ENCODE measurements around the gene SWAP70.

GRCh38 chr11:9678576-9678975 lies 14.7 kb downstream of the SWAP70 start:
- TF ChIP-seq EZH2 (IDR thresholded peaks at IDR 0.05; ENCODE audit: borderline replicate concordance, low read length), result no peak
- TF ChIP-seq, protein P1, sequence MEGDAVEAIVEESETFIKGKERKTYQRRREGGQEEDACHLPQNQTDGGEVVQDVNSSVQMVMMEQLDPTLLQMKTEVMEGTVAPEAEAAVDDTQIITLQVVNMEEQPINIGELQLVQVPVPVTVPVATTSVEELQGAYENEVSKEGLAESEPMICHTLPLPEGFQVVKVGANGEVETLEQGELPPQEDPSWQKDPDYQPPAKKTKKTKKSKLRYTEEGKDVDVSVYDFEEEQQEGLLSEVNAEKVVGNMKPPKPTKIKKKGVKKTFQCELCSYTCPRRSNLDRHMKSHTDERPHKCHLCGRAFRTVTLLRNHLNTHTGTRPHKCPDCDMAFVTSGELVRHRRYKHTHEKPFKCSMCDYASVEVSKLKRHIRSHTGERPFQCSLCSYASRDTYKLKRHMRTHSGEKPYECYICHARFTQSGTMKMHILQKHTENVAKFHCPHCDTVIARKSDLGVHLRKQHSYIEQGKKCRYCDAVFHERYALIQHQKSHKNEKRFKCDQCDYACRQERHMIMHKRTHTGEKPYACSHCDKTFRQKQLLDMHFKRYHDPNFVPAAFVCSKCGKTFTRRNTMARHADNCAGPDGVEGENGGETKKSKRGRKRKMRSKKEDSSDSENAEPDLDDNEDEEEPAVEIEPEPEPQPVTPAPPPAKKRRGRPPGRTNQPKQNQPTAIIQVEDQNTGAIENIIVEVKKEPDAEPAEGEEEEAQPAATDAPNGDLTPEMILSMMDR (conservative IDR thresholded peaks at IDR 0.05 in 1 of 2, IDR thresholded peaks at IDR 0.05 in 1 of 2; ENCODE audit: extremely low read depth in 1 of 2, insufficient read depth in 1 of 2, low read depth in 1 of 2, low read length in 2 of 2), result no peak

All from mammary epithelial cell (primary cell).